ENCODE measurements around the gene STAC3. TPM values are rescaled to one million over a fixed set of nuclear protein-coding genes. Genes with fewer than 3 reads are reported as not detected.

STAC3 gene
- polyA plus RNA-seq, 10 donors = 248 to 457 (median 368) TPM

DNA sequence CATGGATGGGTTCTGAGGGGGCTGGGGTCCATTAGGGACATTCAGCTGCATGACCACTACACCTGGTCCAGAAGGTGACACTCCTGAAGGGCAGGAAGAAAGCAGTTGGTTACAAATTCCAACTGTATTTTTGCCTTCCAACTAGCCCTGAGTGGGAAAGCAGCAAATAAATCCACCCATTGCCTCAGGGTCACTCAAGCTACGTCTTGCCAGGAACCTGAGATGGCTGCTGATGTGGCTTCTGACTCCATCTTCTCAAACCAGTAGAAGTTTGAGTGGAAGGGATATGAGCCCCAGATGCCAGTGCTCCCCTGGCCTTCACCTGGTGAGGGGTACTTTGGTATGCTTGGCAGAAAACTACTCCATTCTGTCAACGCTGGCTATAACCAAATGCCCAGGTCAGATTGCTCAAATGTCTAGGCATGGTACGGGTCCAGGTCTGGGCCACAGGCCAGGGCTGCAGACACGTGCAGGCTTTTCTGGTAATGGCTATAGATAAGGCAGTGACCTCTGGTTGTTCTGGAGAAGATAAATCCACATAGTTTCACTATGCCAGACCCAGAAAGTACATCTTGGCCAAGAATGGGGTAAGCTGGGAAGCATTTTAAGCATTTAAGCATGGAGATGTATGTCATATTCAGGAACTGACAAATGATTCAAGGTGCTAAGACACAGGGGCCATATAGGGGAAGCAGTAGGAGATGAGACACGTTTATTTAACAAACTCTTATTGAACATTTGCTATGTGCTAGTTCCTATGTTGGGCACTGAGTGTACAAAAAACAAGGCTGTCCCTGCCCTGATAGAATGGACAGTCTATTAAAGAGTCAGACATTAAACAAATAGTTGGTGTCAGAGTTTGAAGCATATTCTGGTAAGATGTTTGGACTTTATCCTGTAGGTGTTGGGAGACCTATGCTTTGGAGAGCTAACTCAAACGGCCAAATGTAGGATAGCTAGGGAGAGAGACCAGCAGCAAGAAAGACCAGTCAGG lies 8.3 kb upstream of the STAC3 start:
- DNase-seq = no peak

DNA sequence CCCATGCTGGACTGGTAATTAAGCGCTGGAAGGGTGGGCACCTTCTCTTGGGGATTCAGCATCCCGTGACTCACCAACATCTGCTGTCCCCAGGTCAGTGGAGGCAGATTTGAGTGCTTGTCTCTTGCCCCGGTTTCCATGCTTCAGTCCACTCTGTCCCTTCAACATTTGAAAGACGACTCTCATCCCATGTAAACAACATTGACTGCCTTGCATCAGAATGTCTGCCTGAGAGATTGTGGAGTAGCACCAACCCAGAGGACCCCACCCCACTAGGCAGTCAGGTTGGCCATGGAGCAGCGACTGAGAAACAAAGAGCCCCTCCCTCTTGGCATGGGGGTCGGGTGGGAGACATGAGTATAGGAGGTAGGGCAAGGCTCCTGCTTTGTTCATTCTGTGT lies 4.9 kb upstream of the STAC3 start:
- DNase-seq = no peak

DNA sequence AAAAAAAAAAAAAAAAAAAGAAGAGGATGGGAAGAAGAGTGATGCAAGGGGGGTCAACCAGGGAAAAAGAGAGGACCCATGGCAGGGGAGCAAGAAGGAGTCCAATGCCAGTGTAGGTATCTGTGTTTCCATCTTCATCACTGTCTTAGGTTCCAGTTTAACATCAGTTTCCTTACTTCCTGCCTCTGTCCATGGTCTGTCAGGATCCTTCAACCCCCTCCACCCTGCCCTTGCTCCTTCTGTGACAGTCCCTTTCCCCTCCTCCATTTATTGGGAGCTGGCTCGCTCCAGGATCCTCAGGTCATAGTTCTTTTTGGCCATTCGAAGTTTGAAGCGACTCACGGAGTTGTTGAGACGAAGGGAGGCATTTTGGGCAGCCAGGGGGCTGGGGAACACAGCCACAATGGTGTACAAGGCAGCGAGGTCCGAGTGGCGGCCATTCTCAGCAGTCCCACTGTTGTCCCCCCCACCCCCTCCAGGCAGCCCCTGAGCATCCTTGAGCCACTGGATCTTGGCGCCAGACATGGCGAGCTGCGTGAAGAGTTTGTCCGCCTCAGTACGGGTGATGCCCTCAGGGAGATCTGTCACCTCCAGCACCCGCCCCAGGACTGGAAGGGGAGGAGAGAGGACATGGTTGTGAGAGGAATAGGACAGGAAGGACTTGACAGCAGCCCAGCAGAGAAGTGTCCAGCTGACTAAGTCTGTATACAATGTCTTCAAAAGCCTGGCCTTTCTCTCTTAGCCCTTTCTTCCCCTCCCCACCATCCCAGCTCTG lies 3.7 kb upstream of the STAC3 start:
- DNase-seq = no peak

DNA sequence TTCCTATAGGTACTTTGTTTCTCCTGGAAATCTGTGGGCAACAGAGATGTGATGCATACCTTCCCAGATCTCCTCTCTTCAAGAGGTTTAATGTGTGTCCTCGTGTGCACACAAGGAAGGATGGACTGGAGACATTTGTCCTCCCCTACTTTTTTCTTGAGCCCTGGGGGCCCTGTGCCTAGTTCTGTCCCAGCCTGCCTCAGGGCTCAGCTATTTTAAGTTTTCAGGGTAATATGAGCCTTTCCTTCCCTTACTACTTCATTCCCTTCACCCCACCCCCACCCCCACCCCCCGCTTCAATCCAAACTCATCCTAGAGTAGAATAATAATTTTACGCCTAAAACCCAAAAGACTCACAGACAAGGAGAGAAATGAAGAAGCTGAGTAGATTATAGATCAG lies 446 bp downstream of the STAC3 start:
- DNase-seq = no peak

DNA sequence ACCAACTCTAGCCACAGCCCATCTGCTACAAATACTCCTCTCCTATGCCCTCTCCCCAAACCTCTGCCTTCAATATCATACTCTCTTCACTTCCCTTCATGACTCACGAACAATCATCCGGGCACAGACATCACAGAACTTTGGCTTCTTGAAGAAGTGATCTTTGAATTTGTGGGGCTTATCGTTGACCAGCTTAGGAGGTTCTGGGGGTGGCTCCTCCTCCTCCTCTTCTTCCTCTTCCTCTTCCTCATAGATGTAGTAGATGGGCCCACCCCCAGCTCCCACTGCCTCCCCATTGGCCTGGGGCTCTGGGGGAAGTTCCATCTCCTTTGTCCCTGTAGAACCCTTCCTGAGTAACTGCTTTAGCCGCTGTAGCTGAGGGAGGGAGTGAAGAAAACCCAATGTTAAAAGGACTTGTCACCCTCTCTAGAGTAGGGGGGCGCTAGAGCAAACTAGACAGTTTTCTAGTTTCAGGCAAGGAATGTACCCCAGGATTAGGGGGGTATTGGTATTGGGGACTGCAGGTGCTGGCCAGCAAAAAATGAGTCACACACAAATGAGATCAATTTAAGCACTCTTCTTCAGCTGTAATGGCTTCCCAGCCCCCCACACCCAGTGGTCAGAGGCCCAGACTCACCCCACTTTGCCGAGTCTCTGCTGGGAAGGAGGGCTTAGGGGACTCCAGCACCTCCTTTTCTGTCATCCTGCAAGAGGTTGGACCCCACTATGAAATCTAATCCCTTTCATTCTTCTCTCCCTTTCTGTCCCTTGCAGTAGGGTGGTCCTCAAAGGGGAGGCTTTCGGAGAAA lies 1.8 kb downstream of the STAC3 start:
- no peak for DNase-seq

DNA sequence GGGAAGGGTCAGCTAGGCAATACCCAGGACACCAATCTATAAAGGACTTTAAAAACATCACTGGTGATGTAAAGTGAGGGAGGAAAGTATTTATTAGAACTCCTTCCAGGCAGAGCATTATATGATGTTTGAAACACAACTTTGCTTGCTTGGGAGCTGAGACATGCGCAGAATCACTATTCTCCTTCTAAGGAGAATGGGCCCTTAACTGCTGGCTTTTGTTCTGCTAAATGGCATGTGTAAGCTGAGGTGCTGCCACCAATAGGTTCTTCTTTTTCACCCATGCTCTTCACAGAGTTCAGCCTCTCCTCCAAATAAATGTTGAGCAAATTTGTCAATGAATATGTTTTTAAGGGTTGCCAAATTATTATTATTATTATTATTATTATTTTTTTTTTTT lies 3.9 kb downstream of the STAC3 start:
- DNase-seq = no peak

DNA sequence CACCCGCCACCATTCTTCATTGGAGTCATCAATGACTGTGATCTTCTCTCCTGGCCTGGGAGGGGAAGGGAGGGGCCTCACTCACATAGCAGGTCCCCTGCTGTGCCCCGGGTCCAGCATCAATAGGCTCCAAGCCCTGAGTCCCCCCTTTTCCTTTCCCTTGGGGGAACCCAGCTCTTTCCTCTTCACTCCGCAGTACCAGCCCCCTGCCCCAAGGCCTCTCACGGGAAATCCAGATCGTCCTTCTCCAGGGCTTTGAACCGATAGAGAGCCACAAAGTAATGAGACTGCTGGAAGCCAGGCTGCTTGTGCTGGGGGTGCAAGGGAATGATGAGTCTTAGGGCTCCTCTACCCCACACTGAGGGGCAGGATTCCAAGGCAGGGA lies 6.7 kb downstream of the STAC3 start:
- DNase-seq = no peak

DNA sequence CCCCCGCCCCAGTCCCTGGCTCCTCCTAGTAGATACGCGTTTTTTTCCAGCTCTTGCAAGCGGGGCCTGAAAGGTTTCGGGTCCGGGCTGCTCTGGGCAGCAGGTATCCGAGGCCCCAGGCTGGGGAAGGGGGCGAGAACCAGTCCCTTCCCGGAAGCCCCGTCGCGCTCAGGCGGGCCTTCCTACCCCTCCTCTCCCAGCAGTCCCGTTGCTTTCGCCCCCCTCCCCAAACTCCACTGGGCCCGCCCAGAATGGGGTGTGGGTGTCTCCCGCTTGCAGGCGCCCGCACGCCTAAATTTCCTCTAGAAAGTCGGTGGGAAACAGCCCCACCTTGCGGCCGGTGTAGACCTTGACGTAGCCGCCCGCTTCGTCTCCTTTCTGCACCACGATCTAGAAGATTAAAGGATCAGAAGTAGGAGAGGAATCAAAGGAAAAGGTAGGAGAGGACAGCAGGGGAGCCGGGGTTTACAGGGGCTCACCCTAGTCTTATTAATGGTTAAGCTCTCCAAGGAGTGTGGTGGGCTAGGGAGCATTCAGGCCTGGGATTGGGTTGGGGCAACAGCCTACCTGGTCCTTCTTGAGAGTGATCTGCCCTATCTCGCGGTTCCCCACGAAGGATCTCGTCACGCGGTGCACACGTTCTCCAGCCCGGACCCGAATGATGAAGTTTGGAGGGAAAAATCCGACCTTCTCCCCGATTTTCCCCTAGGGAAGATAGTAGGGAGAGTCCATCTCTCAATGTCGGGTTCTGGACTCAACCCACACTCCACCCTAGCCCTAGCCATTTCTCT lies 7.3 kb downstream of the STAC3 start:
- DNase-seq = peak in 2 of 3 donors; percentile 75 to 86

DNA sequence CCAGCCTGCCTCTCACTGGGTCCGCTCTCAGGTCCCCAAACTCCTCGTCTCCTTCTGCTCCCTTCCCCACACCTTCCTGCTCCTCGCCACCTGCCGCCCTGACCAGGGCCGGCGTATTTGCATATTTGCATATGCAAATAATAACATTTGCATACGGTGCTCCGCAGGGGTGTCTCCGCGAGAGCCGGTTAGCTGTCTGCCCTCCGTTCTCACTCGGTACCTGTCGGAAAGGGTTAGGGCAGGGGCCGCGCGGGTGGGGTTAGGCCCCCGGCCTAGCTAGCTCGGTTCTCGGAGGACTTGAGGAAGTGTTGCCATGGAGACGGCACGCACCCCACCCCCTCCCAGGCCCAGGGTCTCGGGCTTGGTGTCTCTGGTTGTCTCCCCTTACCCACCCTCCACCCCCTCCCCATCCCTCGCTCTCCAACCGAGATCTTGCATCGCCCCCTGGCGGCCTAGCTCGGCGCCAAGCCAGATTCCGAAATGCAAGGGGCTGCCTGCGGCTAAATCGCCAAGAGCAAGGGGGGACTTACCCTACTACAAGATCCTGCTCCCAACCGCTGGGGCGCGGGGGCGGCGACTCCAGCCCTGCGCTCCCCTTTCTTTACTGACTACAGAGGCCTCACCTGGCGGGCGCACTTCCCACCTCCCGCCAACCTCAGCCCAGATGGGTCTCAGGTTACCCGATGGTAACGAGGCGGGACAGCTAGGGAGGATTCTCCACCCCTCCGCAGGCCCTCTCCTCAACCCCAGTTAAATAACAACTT lies 8.1 kb downstream of the STAC3 start:
- DNase-seq = peak in 1 of 3 donors; percentile 74

DNA sequence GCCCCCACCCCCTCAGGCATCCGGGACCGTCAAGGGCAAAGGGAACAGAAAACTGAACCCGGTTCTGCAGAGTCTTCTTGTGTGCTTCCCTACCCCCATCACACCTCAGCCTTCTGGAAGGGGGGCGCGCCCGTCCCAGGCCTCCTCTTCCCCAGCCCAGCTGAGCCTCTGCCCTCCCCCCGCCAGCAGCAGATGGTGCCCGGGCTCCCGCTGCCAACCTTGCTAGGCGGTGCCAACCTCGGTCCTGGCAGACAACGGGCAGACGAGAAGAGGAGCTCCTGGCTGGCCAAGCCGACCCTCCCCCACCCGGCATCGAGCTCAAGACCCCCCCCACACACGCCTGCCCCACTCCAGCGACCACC lies 8.7 kb downstream of the STAC3 start:
- no peak for DNase-seq

DNA sequence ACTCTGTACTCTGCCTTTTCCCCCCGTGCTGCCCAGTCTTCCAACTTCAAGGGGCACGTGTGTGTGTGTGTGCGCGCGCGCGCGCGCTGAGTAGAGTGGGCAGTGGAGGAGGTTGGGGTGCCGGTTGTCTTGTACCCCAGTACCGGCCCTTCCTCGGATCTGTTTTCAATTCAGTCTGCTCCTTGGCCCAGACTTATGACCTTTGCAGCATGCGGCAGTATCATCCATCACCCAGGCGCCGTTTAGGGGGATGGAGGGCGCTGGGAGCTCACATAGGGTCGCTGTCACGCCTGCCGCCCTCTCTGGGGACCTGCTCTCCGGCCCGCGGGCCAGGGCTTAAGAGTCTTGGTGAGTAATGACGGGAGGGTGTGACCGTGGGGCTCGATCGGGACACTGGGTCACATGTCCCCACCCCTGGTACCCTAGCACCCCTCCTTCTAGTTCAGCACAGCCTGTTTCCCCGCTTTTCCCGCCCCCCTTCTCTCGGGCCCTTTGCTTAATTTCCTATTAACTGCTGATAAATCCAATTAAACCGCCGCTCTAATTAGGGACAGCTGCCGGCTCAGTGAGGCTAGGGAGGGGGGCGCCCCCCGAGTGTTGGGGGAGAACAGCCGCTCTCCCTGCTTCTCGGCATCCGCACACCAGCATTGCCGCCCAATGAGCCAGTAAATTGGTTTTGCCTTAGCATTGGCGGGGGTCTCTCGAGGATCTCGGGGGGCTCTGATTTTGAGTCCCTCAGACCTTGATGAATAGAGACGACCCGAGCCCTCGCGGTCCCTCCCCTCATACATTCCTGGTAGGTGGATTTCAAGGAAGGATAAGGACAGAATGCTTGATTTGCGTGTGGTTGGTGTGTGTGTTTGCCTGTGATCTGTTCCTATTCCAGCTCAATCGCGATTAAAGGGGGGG lies 9.3 kb downstream of the STAC3 start:
- DNase-seq = no peak

DNA sequence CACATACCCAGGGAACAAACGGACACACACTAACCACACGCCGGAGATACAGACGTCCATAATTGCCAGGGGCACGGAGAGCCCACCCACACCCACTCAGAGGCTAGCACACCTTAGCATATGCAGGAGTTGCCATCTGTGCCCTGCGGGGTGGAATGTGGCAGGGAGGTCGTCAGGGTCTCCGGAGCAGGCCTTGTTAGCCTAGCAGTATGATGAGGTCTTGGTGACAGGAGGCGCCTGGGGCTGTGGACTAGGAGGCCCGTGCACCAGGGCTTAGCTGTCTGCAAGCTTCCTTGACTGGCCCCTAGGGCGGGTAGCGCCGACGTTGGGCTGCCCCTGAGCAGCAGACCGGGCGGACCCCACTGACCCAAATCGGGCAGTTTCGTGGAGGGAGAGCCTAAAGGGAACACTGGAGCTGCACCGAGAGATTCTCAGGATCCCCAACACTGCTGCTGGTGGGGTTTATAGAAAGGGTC lies 10.0 kb downstream of the STAC3 start:
- DNase-seq = no peak

DNA sequence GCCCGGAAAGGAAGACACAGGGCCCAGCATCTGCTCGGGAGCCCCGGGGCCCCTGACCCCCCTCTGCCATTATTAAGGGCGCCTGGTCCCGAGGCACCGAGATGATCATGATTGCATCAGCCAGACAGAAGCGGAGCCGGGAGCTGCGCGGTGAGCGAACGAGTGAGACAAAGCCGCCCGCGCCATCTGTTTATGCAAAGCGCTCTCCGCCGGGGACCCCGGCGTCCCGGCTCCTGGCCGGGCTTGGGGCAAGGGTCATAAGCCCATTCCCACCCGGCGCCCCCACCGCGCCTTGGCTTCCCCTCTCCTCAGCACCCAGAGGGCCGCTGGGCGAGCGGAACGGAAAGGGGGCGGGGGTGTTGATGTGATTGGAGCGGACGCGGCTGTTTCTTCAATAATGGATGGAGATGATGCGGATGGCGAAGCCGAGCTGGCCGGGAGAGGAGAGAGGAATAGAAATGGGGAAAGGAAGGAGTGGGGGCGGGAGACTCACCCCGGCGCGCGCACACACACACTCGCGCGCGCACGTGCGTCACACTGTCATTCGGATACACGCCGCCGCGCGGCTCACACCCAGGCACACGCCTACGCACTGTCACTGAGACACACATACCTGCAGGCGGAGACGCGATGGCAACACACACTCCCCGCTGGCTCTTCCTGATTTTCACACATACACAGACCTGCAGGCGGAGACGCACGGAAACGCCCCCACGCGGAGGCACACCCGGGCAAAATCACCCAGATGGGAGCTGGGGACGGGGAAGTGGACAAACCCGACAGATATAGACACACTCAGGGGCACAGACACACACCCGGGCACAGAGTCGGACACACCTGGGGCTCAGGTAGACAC lies 10.7 kb downstream of the STAC3 start:
- peak in 1 of 3 donors; percentile 81 for DNase-seq

DNA sequence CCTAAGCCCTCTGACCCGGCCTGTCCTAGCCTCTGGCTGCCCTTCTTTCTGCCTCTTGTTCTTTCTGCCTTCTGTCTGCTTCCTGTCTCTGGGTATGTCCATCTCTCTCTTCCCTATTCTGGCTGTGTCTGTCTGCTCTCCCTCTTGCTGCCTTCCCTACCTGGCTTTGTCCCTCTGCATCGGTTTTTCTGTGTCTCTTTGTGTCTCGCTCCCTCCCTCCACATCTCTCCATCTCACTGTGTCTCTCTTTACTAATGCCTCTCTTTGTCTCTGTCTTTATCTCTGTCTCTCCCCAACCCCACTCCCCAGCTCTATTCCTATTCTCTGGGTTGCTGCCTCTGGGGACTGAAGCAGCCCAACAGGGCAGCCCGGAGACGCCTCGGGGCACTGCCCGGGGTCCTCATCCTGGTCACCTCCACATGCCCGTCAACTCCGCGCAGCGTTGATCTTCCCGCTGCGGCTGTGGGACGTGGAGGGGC lies 11.4 kb downstream of the STAC3 start:
- no peak for DNase-seq

DNA sequence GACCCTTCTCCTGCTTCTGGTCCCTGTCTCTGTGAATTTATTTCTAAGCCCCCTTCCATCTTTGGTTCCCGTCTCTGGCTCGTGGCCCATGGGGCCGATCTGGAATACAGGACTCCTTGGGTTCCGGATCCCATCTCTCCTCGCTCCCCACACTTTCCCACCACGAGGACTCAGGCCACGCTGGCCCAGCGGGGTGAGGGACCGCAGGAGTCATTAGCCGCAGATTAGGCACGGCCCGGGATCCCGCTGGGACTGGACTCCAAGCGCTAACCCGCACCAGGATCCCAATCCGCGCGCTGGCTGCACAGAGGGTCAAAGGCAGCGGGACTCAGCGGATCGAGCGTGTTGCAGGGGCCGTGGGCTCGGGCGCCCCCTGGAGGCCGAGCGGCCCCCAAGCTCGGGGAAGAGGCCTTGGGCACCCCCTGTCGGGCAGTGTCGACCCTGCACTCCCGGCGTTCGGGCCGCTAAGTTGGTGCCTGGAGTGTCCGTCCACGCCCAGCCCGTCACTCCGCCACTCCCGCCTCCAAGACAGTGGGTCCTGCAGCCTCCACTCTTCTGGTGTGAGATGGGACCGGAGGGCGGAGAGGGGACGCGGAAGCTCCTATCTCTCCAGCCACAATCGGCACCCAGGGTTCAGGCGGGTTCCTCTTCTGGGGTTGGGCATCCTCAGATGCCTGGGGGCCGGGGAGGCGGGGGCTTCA lies 12.0 kb downstream of the STAC3 start:
- peak; percentile 88 to 95 (median 92) for DNase-seq

DNA sequence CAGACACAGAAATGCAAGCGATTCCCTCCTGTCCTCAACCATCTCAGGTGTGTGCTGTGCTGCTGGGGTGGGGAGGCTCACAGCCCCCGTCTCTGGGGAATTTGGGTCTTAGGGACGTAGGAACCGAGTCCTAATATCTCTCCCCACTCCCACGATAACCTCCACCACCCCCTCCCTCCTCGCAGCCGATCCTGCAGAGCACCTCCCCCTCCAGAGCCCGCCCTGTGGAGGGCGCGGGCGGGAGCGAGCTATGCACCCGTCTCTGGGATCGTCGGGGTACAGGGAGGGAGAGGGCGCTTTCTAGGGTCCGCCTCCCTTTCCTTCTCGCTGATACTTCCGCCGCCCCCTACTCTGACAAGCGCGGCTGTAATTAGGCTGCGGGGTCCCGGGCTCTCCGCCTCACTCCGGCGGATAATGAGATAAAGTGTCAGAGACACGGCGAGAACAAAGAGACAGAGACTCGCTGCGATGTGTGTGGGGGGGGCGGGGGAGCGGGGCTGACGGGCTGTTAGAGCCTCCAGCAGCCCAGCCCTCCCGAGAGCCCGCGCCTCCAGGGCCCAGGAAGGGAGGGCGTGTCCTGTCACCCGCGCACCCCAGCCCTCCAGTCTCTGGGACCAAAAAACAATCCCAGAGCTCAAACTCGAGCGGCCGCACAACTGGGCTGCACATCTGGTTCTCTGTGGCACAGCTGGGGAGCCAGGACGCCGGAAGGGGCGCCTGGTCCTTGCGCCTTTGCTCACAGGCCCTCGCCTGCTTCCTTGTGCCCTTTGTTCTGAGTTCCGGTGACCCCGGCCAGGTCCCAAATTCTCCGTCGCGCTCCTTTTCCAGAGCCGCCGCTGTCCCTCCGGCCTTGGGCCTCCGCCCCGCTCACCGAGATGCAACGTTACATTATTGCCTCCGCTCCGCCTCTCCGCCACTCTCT lies 12.8 kb downstream of the STAC3 start:
- DNase-seq = peak in 1 of 3 donors; percentile 59

Data from muscle of back (tissue), 11 donors.